ENCODE measurements around the gene ZNF319. TPM values are rescaled to one million over a fixed set of nuclear protein-coding genes. Genes with fewer than 3 reads are reported as not detected.
A peak's percentile ranks its signal among the peaks of the same experiment; 100 is the strongest.

Gene ZNF319
- total RNA-seq, 1 donor from 2014 or later, result 15.0 TPM

- peak overlapping the region; percentile 75 for H3K4me3 Mint-ChIP-seq
- no peaks in the 10 kb centered on the region for H3K9me3 Mint-ChIP-seq
- peaks cover 9% of the 10 kb centered on the region for H3K36me3 Mint-ChIP-seq
- H3K27me3 Mint-ChIP-seq (ENCODE audit: low read depth), result no peaks in the 10 kb centered on the region
- peaks cover 21% of the 10 kb centered on the region for H3K4me1 Mint-ChIP-seq
- DNase-seq (ENCODE audit: low spot score in 2 of 2, unreplicated experiment in 2 of 2), result no peak
- peak overlapping the region; percentile 21 for H3K27ac Mint-ChIP-seq
- no peak for TF ChIP-seq CTCF (IDR thresholded peaks at IDR 0.05; ENCODE audit: unreplicated experiment)
These were observed 1.5 kb downstream of the ZNF319 start for GRCh38 chr16:57998992-57999365.

- H3K27me3 Mint-ChIP-seq (ENCODE audit: low read depth), result no peaks in the 10 kb centered on the region
- H3K27ac Mint-ChIP-seq, result no peak overlapping the region
- peaks cover 9% of the 10 kb centered on the region for H3K36me3 Mint-ChIP-seq
- peaks cover 21% of the 10 kb centered on the region for H3K4me1 Mint-ChIP-seq
- peak overlapping the region; percentile 75 for H3K4me3 Mint-ChIP-seq
- H3K9me3 Mint-ChIP-seq, result no peaks in the 10 kb centered on the region
- no peak for TF ChIP-seq CTCF (IDR thresholded peaks at IDR 0.05; ENCODE audit: unreplicated experiment)
- DNase-seq (ENCODE audit: low spot score in 2 of 2, unreplicated experiment in 2 of 2), result no peak
These were observed 2.0 kb downstream of the ZNF319 start for GRCh38 chr16:57998486-57998885.

- H3K4me3 Mint-ChIP-seq, result no peak overlapping the region
- H3K4me1 Mint-ChIP-seq, result peaks cover 29% of the 10 kb centered on the region
- H3K27ac Mint-ChIP-seq, result no peak overlapping the region
- DNase-seq (ENCODE audit: low spot score in 2 of 2, unreplicated experiment in 2 of 2), result no peak
- H3K36me3 Mint-ChIP-seq, result peaks cover 9% of the 10 kb centered on the region
- H3K27me3 Mint-ChIP-seq (ENCODE audit: low read depth), result no peaks in the 10 kb centered on the region
- TF ChIP-seq CTCF (IDR thresholded peaks at IDR 0.05; ENCODE audit: unreplicated experiment), result no peak
- H3K9me3 Mint-ChIP-seq, result no peaks in the 10 kb centered on the region
These were observed 2.8 kb downstream of the ZNF319 start for GRCh38 chr16:57997528-57998265.

- Mint-ChIP-seq H3K4me3 (no peak overlapping the region), H3K9me3 (no peaks in the 10 kb centered on the region), H3K27ac (no peak overlapping the region), H3K4me1 (peaks cover 31% of the 10 kb centered on the region), H3K27me3 (ENCODE audit: low read depth) (no peaks in the 10 kb centered on the region), H3K36me3 (peaks cover 9% of the 10 kb centered on the region)
- no peak for TF ChIP-seq CTCF (IDR thresholded peaks at IDR 0.05; ENCODE audit: unreplicated experiment)
- no peak for DNase-seq (ENCODE audit: low spot score in 2 of 2, unreplicated experiment in 2 of 2)
These were observed 3.3 kb downstream of the ZNF319 start for GRCh38 chr16:57997176-57997527.

GRCh38 chr16:57996406-57997175 lies 3.9 kb downstream of the ZNF319 start:
- no peak overlapping the region for H3K27ac Mint-ChIP-seq
- no peak for TF ChIP-seq CTCF (IDR thresholded peaks at IDR 0.05; ENCODE audit: unreplicated experiment)
- peaks cover 25% of the 10 kb centered on the region for H3K4me1 Mint-ChIP-seq
- peaks cover 9% of the 10 kb centered on the region for H3K36me3 Mint-ChIP-seq
- no peak for DNase-seq (ENCODE audit: low spot score in 2 of 2, unreplicated experiment in 2 of 2)
- no peaks in the 10 kb centered on the region for H3K27me3 Mint-ChIP-seq (ENCODE audit: low read depth)
- H3K9me3 Mint-ChIP-seq, result no peaks in the 10 kb centered on the region
- H3K4me3 Mint-ChIP-seq, result no peak overlapping the region
